DND-41 (cell line): ENCODE data around the gene CYP2A7.

Experiments
- CTCF ChIP-seq: IDR thresholded peaks from 2 replicates; pipeline ENCODE4 v1.5.1; 2012; ENCODE audit warnings: borderline replicate concordance, low read length, moderate library complexity, mild to moderate bottlenecking; ENCODE audit not compliant: poor library complexity, severe bottlenecking; ENCODE audit errors: extremely low read depth
- EZH2 ChIP-seq: IDR thresholded peaks from 3 replicates; pipeline ENCODE4 v1.6.1; 2012; ENCODE audit warnings: borderline replicate concordance, low read depth, mild to moderate bottlenecking, moderate library complexity, low read length, inconsistent platforms; ENCODE audit not compliant: severe bottlenecking

GRCh38 chr19:40893112-40893511, 11.1 kb upstream of the CYP2A7 start:
- TF ChIP-seq CTCF (no peak), EZH2 (no peak)
